ENCODE results near the gene SMCO2. TPM values are rescaled to one million over a fixed set of nuclear protein-coding genes. Genes with fewer than 3 reads are reported as not detected.

SMCO2 gene
- total RNA-seq, 1 donor from 2014 or later: 0.20 TPM

- no peak for DNase-seq (ENCODE audit: low read depth in 2 of 2)
These were observed 104.1 kb downstream of the SMCO2 start for GRCh38 chr12:27550653-27550975.

DNA sequence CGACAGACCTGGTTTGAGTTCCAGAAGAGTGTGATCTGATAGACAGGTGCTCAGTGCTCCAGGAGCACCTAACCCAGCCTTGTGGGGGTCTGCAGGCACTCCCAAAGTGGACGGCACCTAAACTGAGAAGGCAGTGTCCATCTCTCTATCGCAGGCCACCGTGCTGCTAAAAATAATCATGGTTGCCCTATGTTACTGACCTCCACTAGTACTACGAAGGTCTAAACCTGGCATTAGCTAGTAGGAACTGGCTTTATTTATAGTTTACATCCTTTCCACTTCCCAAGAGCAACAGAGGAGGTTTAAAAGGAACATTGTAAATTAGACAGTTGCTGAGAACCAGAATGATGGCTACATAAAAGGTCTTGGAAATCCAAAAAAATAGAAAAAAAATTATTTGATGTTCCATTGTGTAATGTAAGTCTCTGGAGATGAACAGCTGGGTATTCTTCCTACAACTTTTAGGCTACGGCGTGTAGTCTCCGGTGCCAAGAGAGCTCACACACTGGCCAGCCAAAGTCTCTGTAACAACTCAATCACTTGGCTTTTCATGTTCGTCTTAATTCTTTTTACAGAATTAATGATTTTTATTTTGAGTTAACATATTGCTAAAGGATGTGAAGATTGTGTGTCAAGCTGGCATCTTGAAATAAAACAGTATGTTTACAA, 104.8 kb downstream of the SMCO2 start:
- DNase-seq (ENCODE audit: low read depth in 2 of 2): peak in 1 of 2 donors; percentile 38

Other genes starting within 250 kb of the SMCO2 start
- gene STK38L, start 202.4 kb upstream of the SMCO2 start, total RNA-seq: 42.5 and 72.2 TPM in 2 replicates
- 22.2 and 22.8 TPM in 2 replicates for gene BMAL2, start 113.9 kb upstream of the SMCO2 start, total RNA-seq
- gene PPFIBP1, start 77.5 kb downstream of the SMCO2 start, total RNA-seq: 301 and 612 TPM in 2 replicates
- 3.5 and 13.5 TPM in 2 replicates for gene REP15, start 249.7 kb downstream of the SMCO2 start, total RNA-seq